HEK293 (cell line): ENCODE results near the gene PPP1R14B.

Experiments
- GLIS2 ChIP-seq: fragments of 450-650 bp; formaldehyde crosslinking; IDR thresholded peaks from 2 replicates; pipeline ENCODE4 v1.5.1; 2016; ENCODE audit warnings: missing biosample characterization, missing genetic modification characterization
- SALL2 ChIP-seq: fragments of 450-650 bp; formaldehyde crosslinking; IDR thresholded peaks from 2 replicates; pipeline ENCODE4 v1.5.0; 2017; ENCODE audit warnings: missing biosample characterization, mild to moderate bottlenecking, missing genetic modification characterization, borderline replicate concordance
- SP2 ChIP-seq: fragments of 450-650 bp; formaldehyde crosslinking; IDR thresholded peaks from 2 replicates; pipeline ENCODE4 v1.5.1; 2016; ENCODE audit warnings: missing biosample characterization, missing genetic modification characterization
- SP7 ChIP-seq: fragments of 450-650 bp; formaldehyde crosslinking; IDR thresholded peaks from 2 replicates; pipeline ENCODE4 v1.5.1; 2016; ENCODE audit warnings: missing biosample characterization, missing genetic modification characterization
- ZFP3 ChIP-seq: fragments of 450-650 bp; formaldehyde crosslinking; IDR thresholded peaks from 2 replicates; pipeline ENCODE4 v1.5.1; 2016; ENCODE audit warnings: low read depth, missing biosample characterization, missing genetic modification characterization
- TF ChIP-seq, protein P1 (sequence below): fragments of 450-650 bp; formaldehyde crosslinking; IDR thresholded peaks from 2 replicates; pipeline ENCODE4 v1.5.1; 2016; ENCODE audit warnings: missing biosample characterization, missing genetic modification characterization
- TF ChIP-seq, protein P2 (sequence below): fragments of 450-650 bp; formaldehyde crosslinking; IDR thresholded peaks from 2 replicates; pipeline ENCODE4 v1.5.1; 2016; ENCODE audit warnings: missing biosample characterization, missing genetic modification characterization
- TF ChIP-seq, protein P3 (sequence below): fragments of 450-650 bp; formaldehyde crosslinking; IDR thresholded peaks from 2 replicates; pipeline ENCODE4 v1.5.1; 2017; ENCODE audit warnings: missing biosample characterization, mild to moderate bottlenecking, missing genetic modification characterization, moderate library complexity
- TF ChIP-seq, protein P4 (sequence below): fragments of 450-650 bp; formaldehyde crosslinking; IDR thresholded peaks from 2 replicates; pipeline ENCODE4 v1.5.1; 2016; ENCODE audit warnings: missing biosample characterization, missing genetic modification characterization
- TF ChIP-seq, protein P5 (sequence below): fragments of 450-650 bp; formaldehyde crosslinking; IDR thresholded peaks from 2 replicates; pipeline ENCODE4 v1.5.1; 2016; ENCODE audit warnings: missing biosample characterization, missing genetic modification characterization

DNA sequence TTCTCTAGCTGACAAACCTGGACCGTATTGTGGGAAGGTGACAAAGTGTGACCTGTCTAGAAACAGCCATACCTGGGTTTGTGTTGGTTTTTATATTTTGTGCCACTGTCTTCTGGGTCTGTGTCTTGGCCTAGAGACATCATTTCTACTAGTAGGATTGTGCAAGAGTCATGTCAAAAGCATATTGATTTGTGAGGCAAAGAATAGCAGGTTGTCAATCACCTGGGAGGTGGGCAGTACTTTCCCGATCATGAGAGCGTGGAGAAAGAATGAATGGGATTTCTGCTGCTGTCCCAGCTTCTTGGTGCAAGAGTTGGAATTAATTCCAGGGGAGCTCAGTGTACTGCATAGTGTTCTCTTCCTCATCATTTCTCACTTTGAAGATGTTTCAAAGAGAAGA is 45.2 kb downstream of the PPP1R14B start:
- TF ChIP-seq SP7 (tag by site-specific recombination) (no peak), GLIS2 (tag by site-specific recombination) (no peak), SALL2 (tag by site-specific recombination) (no peak), SP2 (tag by site-specific recombination) (no peak), ZFP3 (tag by site-specific recombination) (no peak)
- TF ChIP-seq, protein P1, sequence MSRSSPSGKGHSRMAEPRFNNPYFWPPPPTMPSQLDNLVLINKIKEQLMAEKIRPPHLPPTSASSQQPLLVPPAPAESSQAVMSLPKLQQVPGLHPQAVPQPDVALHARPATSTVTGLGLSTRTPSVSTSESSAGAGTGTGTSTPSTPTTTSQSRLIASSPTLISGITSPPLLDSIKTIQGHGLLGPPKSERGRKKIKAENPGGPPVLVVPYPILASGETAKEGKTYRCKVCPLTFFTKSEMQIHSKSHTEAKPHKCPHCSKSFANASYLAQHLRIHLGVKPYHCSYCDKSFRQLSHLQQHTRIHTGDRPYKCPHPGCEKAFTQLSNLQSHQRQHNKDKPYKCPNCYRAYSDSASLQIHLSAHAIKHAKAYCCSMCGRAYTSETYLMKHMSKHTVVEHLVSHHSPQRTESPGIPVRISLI (tag by site-specific recombination): no peak
- TF ChIP-seq, protein P2, sequence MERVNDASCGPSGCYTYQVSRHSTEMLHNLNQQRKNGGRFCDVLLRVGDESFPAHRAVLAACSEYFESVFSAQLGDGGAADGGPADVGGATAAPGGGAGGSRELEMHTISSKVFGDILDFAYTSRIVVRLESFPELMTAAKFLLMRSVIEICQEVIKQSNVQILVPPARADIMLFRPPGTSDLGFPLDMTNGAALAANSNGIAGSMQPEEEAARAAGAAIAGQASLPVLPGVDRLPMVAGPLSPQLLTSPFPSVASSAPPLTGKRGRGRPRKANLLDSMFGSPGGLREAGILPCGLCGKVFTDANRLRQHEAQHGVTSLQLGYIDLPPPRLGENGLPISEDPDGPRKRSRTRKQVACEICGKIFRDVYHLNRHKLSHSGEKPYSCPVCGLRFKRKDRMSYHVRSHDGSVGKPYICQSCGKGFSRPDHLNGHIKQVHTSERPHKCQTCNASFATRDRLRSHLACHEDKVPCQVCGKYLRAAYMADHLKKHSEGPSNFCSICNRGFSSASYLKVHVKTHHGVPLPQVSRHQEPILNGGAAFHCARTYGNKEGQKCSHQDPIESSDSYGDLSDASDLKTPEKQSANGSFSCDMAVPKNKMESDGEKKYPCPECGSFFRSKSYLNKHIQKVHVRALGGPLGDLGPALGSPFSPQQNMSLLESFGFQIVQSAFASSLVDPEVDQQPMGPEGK: no peak
- TF ChIP-seq, protein P3, sequence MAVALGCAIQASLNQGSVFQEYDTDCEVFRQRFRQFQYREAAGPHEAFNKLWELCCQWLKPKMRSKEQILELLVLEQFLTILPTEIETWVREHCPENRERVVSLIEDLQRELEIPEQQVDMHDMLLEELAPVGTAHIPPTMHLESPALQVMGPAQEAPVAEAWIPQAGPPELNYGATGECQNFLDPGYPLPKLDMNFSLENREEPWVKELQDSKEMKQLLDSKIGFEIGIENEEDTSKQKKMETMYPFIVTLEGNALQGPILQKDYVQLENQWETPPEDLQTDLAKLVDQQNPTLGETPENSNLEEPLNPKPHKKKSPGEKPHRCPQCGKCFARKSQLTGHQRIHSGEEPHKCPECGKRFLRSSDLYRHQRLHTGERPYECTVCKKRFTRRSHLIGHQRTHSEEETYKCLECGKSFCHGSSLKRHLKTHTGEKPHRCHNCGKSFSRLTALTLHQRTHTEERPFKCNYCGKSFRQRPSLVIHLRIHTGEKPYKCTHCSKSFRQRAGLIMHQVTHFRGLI (tag by site-specific recombination): no peak
- TF ChIP-seq, protein P4, sequence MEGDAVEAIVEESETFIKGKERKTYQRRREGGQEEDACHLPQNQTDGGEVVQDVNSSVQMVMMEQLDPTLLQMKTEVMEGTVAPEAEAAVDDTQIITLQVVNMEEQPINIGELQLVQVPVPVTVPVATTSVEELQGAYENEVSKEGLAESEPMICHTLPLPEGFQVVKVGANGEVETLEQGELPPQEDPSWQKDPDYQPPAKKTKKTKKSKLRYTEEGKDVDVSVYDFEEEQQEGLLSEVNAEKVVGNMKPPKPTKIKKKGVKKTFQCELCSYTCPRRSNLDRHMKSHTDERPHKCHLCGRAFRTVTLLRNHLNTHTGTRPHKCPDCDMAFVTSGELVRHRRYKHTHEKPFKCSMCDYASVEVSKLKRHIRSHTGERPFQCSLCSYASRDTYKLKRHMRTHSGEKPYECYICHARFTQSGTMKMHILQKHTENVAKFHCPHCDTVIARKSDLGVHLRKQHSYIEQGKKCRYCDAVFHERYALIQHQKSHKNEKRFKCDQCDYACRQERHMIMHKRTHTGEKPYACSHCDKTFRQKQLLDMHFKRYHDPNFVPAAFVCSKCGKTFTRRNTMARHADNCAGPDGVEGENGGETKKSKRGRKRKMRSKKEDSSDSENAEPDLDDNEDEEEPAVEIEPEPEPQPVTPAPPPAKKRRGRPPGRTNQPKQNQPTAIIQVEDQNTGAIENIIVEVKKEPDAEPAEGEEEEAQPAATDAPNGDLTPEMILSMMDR (tag by site-specific recombination): no peak
- TF ChIP-seq, protein P5, sequence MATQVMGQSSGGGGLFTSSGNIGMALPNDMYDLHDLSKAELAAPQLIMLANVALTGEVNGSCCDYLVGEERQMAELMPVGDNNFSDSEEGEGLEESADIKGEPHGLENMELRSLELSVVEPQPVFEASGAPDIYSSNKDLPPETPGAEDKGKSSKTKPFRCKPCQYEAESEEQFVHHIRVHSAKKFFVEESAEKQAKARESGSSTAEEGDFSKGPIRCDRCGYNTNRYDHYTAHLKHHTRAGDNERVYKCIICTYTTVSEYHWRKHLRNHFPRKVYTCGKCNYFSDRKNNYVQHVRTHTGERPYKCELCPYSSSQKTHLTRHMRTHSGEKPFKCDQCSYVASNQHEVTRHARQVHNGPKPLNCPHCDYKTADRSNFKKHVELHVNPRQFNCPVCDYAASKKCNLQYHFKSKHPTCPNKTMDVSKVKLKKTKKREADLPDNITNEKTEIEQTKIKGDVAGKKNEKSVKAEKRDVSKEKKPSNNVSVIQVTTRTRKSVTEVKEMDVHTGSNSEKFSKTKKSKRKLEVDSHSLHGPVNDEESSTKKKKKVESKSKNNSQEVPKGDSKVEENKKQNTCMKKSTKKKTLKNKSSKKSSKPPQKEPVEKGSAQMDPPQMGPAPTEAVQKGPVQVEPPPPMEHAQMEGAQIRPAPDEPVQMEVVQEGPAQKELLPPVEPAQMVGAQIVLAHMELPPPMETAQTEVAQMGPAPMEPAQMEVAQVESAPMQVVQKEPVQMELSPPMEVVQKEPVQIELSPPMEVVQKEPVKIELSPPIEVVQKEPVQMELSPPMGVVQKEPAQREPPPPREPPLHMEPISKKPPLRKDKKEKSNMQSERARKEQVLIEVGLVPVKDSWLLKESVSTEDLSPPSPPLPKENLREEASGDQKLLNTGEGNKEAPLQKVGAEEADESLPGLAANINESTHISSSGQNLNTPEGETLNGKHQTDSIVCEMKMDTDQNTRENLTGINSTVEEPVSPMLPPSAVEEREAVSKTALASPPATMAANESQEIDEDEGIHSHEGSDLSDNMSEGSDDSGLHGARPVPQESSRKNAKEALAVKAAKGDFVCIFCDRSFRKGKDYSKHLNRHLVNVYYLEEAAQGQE: no peak
